HFF-Myc (cell line): ENCODE measurements around the gene PARD3B.
A peak's percentile ranks its signal among the peaks of the same experiment; 100 is the strongest.

Source experiments
- DNase-seq: peaks from one replicate; pipeline ENCODE4 v3.0.0-alpha.2; 2011; ENCODE audit warnings: low read depth; ENCODE audit errors: extremely low read depth
- H3K4me3 ChIP-seq: replicated peaks from 2 replicates; pipeline ENCODE4 v1.5.1; 2011; ENCODE audit warnings: low read depth, mild to moderate bottlenecking, control low read depth, low read length
- TF ChIP-seq, protein P1 (sequence below): IDR thresholded peaks from 2 replicates; pipeline ENCODE4 v1.5.1; 2012; ENCODE audit warnings: mild to moderate bottlenecking, low read depth, low read length, control low read depth; ENCODE audit errors: missing control alignments

PARD3B gene

DNA sequence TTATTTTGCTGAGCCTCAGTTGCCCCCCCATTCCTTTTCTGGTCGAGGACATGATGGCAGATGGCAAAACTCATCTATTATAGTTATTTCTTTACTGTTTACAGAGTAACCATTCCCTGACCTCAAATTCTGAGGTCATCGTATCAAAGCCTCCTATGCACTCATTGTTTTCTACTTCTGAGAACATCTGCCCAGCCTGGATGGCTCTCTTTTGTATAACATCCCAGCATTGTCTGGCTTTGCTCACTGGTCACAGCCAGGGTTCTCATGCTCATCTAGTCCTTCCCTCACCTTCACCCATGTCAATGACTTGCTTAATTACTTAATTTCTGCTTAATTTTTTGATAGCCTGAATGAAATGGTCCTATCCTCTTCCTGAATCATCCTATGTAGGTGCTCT is 472.1 kb downstream of the PARD3B start:
- TF ChIP-seq, protein P1, sequence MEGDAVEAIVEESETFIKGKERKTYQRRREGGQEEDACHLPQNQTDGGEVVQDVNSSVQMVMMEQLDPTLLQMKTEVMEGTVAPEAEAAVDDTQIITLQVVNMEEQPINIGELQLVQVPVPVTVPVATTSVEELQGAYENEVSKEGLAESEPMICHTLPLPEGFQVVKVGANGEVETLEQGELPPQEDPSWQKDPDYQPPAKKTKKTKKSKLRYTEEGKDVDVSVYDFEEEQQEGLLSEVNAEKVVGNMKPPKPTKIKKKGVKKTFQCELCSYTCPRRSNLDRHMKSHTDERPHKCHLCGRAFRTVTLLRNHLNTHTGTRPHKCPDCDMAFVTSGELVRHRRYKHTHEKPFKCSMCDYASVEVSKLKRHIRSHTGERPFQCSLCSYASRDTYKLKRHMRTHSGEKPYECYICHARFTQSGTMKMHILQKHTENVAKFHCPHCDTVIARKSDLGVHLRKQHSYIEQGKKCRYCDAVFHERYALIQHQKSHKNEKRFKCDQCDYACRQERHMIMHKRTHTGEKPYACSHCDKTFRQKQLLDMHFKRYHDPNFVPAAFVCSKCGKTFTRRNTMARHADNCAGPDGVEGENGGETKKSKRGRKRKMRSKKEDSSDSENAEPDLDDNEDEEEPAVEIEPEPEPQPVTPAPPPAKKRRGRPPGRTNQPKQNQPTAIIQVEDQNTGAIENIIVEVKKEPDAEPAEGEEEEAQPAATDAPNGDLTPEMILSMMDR = no peak
- DNase-seq = no peak
- no peak overlapping the region for H3K4me3 ChIP-seq

DNA sequence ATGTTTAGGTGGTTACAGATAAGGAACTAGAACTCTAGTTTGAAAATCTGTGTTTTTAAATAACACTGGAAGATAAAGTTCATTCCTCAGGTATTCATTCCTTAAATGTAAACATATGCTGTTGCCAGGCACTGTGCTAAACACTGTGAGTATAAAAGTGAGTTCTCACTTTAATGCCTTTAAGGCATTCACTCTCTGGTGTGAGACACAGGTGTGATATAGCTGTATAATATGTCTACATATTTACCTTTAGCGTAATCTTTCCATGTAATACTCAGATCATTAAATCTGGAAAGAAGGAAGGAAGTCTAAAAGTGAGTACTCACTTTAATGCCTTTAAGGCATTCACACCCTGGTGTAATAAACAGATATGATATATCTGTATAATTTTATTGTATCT is 472.6 kb downstream of the PARD3B start:
- TF ChIP-seq, protein P1 = no peak
- no peak overlapping the region for H3K4me3 ChIP-seq
- no peak for DNase-seq

DNA sequence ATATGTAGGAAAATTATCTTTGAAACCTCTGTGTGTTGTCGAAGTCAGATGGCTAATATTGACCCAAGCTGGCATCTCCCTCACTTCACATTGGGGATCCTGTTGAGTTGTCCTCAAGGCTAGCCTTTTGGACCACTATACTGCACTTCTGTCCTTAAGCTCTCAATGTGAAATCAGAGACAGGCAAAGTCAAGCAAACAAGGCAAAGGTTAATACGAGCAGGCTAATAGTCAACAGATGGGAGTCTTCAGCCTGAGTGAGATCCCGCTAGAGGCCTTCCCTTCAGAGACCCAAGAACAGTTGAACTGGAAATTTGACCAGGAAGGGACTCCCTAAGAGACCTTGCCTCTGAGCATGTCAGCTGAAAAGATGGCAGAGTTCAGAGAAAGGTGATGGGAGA is 475.4 kb downstream of the PARD3B start:
- H3K4me3 ChIP-seq = no peak overlapping the region
- TF ChIP-seq, protein P1 = no peak
- DNase-seq = no peak

DNA sequence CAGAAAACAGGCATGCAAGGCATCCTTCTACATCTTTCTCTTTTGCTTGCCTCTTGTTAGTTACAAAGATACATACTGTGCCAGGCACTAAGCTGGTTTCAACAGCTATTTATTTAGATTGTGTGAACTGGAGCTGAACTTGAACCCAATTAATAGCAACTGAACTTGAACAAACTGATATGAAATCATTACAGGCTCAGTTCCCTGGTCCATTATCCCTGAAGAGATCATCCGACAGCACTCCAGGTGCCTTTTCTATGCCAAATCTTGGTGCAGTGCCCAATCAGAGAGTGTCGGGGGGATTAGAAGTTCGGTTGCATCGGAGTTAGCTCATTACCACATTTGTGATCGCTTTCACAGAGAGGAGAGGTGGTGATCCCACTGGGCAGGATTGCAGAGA is 477.6 kb downstream of the PARD3B start:
- TF ChIP-seq, protein P1 = no peak
- no peak overlapping the region for H3K4me3 ChIP-seq
- no peak for DNase-seq

DNA sequence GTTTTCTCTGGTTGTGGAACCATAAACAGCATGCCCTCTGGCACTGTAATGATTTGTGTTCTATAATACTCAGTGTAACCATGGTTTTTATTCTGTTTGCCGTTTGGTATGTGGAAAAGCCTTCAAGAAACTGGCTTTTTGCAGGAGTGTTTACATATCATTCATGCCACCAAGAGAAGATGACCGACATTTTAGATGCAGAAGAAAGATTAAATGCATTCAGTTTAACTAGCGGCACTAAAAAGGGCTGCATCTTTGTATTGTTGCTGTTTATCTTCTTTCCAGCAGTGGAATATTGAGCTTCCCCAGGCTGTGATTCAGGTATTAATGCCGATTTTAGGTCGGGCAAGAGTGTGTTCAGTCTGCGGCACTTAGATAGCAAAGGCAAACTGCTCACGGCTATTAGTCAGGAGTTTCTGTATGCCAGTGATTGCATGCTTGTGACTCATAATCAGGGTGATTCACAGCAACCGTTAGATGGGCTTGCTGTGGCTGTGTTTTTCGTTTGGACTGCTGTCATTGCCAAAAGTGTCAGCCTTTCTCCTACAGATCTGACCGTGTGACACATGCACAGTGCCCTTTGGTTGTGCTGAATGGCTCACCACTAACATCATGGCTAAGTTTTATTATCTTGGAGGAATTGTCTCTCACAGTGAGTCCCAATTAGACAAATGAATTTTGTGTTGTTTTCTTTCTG is 479.7 kb downstream of the PARD3B start:
- TF ChIP-seq, protein P1 = no peak
- peak; percentile 82 for DNase-seq
- peak overlapping the region; percentile 13; the same call in 1 of the 2 replicates for H3K4me3 ChIP-seq

DNA sequence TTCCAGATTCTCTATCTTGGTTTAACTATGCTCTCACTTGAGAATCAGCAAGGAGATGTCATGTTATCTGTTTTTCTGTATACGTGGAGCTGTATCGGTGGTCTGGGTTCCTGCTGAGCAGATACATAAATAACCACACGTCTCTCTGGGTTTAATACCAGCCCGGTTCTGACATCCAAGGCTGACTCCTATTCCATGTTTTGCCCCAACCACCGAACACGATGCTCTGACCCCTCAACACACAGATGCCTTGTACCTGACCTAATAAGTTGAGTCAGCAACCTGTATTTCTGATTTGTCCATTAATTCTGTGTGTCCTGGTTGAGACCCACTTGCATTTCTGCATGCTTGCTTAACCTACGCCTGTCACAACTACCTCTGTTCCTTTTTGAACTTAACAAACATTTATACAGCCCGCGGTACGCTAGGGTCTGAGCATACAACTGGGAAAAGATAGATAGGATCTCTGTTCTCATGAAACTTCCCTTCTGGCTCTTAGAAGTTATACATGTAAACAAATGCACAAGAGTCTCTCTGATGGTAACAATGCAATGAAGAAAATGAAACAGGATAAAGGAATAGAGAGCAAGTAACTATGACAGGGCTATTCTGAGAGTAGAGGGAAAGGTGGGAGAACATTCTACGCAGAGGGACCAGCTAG is 480.4 kb downstream of the PARD3B start:
- DNase-seq = no peak
- TF ChIP-seq, protein P1 = no peak
- H3K4me3 ChIP-seq = no peak overlapping the region

DNA sequence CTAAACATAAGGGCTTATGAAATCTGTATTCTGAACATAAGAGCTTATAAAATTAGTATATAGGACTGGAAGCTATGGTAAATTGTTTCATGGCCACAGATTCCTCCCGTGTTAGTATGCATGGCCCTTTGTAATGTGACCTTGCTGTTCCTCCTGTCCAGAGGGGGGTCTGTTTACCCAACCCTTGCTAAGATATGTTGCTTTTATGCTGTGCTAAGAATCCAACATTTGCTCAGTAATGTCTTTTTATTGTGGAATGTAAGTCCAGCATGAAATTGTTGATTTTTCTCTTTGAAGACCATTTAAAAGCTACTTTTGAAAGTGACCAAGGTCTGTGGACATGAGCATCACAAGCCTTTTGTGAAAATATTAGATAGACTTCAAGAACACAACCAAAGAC is 485.4 kb downstream of the PARD3B start:
- TF ChIP-seq, protein P1 = no peak
- no peak for DNase-seq
- H3K4me3 ChIP-seq = no peak overlapping the region
